WTC11 (cell line): Measurements from ENCODE around the gene MAGEF1.

Source experiments
- CBFB ChIP-seq: sonication (generic); formaldehyde crosslinking; IDR thresholded peaks from 2 replicates; pipeline ENCODE4 v1.8.1; 2022; ENCODE audit warnings: mild to moderate bottlenecking, low read depth, missing genetic modification reagents
- CREB1 ChIP-seq: sonication (generic); formaldehyde crosslinking; IDR thresholded peaks from 2 replicates; pipeline ENCODE4 v1.8.0; 2023; ENCODE audit warnings: mild to moderate bottlenecking, missing genetic modification reagents
- CTCF ChIP-seq: fragments of 200-600 bp; IDR thresholded peaks from 2 replicates; pipeline ENCODE4 v1.8.0; 2022; ENCODE audit warnings: antibody characterized with exemption
- E2F4 ChIP-seq: sonication (generic); formaldehyde crosslinking; IDR thresholded peaks from 2 replicates; pipeline ENCODE4 v1.8.1; 2022; ENCODE audit warnings: low read depth, mild to moderate bottlenecking, moderate library complexity, missing genetic modification reagents, borderline replicate concordance
- KAT7 ChIP-seq: sonication (generic); formaldehyde crosslinking; IDR thresholded peaks from 2 replicates; pipeline ENCODE4 v1.8.1; 2023; ENCODE audit warnings: missing genetic modification reagents, mild to moderate bottlenecking, borderline replicate concordance
- MAX ChIP-seq: sonication (generic); formaldehyde crosslinking; IDR thresholded peaks from 2 replicates; pipeline ENCODE4 v1.8.0; 2022; ENCODE audit warnings: mild to moderate bottlenecking, missing genetic modification reagents
- MXD4 ChIP-seq: fragments of 250-450 bp; sonication (Bioruptor Pico); IDR thresholded peaks from 2 replicates; pipeline ENCODE4 v1.8.0; 2021; ENCODE audit warnings: mild to moderate bottlenecking, moderate library complexity, borderline replicate concordance
- NR2C2 ChIP-seq: sonication (generic); formaldehyde crosslinking; IDR thresholded peaks from 2 replicates; pipeline ENCODE4 v1.8.0; 2022; ENCODE audit warnings: mild to moderate bottlenecking, missing genetic modification reagents
- TCF7 ChIP-seq: sonication (generic); formaldehyde crosslinking; IDR thresholded peaks from 2 replicates; pipeline ENCODE4 v1.8.0; 2022; ENCODE audit warnings: mild to moderate bottlenecking, low read depth, missing genetic modification reagents, moderate library complexity
- ZNF423 ChIP-seq: fragments of 250-450 bp; sonication (Bioruptor Pico); IDR thresholded peaks from 2 replicates; pipeline ENCODE4 v2.1.2; 2022; ENCODE audit warnings: mild to moderate bottlenecking, moderate library complexity
- TF ChIP-seq, protein P1 (sequence below): sonication (generic); formaldehyde crosslinking; IDR thresholded peaks from 2 replicates; pipeline ENCODE4 v1.8.1; 2023; ENCODE audit warnings: mild to moderate bottlenecking, missing genetic modification reagents, moderate library complexity
- TF ChIP-seq, protein P2 (sequence below): sonication (generic); formaldehyde crosslinking; IDR thresholded peaks from 2 replicates; pipeline ENCODE4 v1.8.0; 2022; ENCODE audit warnings: mild to moderate bottlenecking, missing genetic modification reagents

DNA sequence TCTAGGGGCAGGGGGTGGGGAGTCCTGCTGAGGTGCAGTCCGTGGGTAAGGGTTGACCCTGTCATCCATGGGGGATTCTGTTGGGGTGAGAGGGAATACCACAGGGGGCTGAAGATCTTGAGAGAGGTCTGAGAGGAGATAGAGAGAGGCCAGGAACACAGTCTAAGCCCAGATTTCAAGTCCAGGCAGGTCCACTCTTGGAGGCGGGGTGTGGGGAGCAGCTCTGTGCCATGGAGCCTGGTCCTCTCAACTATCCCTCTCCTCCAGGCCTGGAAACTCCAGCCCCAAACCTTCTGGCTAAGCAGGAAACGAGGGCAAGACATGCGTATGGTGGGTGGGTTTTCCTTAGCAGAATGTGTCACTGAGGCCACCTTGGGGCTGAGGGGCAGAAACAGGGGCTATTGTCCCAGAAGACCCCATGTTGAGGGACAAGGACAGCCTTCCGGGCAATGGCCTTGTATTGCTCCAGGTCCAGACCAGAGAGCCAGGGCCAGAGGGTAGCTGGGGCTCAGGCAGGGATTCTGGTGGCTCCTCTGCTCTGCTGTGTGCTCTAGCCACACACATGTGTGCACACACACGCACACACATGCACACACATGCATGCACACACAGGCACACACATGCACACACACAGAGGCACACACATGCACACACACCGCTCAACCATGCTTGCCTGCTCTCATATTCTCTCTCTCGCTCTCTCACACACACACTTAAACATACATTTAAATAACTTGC lies 48.6 kb upstream of the MAGEF1 start:
- TF ChIP-seq CBFB (CRISPR knock-in tag) (no peak), KAT7 (CRISPR knock-in tag) (no peak), TCF7 (CRISPR knock-in tag) (no peak), NR2C2 (CRISPR knock-in tag) (no peak), CREB1 (no peak), E2F4 (CRISPR knock-in tag) (no peak), ZNF423 (CRISPR knock-in tag) (no peak), CTCF (no peak), MAX (CRISPR knock-in tag) (no peak), MXD4 (no peak)
- TF ChIP-seq, protein P1, sequence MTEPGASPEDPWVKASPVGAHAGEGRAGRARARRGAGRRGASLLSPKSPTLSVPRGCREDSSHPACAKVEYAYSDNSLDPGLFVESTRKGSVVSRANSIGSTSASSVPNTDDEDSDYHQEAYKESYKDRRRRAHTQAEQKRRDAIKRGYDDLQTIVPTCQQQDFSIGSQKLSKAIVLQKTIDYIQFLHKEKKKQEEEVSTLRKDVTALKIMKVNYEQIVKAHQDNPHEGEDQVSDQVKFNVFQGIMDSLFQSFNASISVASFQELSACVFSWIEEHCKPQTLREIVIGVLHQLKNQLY (CRISPR knock-in tag): no peak
- TF ChIP-seq, protein P2, sequence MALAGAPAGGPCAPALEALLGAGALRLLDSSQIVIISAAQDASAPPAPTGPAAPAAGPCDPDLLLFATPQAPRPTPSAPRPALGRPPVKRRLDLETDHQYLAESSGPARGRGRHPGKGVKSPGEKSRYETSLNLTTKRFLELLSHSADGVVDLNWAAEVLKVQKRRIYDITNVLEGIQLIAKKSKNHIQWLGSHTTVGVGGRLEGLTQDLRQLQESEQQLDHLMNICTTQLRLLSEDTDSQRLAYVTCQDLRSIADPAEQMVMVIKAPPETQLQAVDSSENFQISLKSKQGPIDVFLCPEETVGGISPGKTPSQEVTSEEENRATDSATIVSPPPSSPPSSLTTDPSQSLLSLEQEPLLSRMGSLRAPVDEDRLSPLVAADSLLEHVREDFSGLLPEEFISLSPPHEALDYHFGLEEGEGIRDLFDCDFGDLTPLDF (CRISPR knock-in tag): no peak
